Parathyroid adenoma (tissue), 2 donors: Measurements from ENCODE around the gene ARHGAP45.
"Not testable (repeated sequence)": the region's sequence is repeated elsewhere in the genome, so short reads cannot be mapped to it uniquely, and the experiment has no call there.

Experiments
- H2AFZ ChIP-seq: fragments of 300-600 bp; sonication (generic); one replicate; pipeline ENCODE4 v1.7.0; 2017; ENCODE audit warnings: antibody characterized with exemption, mild to moderate bottlenecking
- H3K27ac ChIP-seq: fragments of 300-600 bp; sonication (generic); one replicate; pipeline ENCODE4 v1.7.0; 2017
- H3K27me3 ChIP-seq: fragments of 300-600 bp; sonication (generic); one replicate; pipeline ENCODE4 v1.7.0; 2017; ENCODE audit warnings: low read length; ENCODE audit not compliant: control insufficient read depth, insufficient read depth
- H3K36me3 ChIP-seq: fragments of 300-600 bp; sonication (generic); one replicate; pipeline ENCODE4 v1.7.0; 2017; ENCODE audit warnings: low read length; ENCODE audit not compliant: control insufficient read depth, insufficient read depth
- H3K4me1 ChIP-seq: fragments of 300-600 bp; sonication (generic); one replicate; pipeline ENCODE4 v1.7.0; 2017; ENCODE audit warnings: control low read depth
- H3K4me2 ChIP-seq: fragments of 300-600 bp; sonication (generic); one replicate; pipeline ENCODE4 v1.7.0; 2017; ENCODE audit warnings: low read length
- H3K4me3 ChIP-seq: fragments of 300-600 bp; sonication (generic); one replicate; pipeline ENCODE4 v1.7.0; 2017; ENCODE audit warnings: low read depth, low read length
- H3K79me2 ChIP-seq: fragments of 300-600 bp; sonication (generic); one replicate; pipeline ENCODE4 v1.7.0; 2017; ENCODE audit warnings: control low read depth
- H3K9ac ChIP-seq: fragments of 300-600 bp; sonication (generic); one replicate; pipeline ENCODE4 v1.7.0; 2017; ENCODE audit warnings: mild to moderate bottlenecking
- H3K9me3 ChIP-seq: fragments of 300-600 bp; sonication (generic); one replicate; pipeline ENCODE4 v1.7.0; 2017; ENCODE audit warnings: low read length; ENCODE audit not compliant: control insufficient read depth
- TF ChIP-seq, protein P1 (sequence below): fragments of 300-600 bp; sonication (generic); IDR thresholded peaks from one replicate; pipeline ENCODE4 v1.7.0; 2017; ENCODE audit warnings: antibody characterized with exemption, mild to moderate bottlenecking
- donor health status: primary hyperparathyroidism.

Gene ARHGAP45

DNA sequence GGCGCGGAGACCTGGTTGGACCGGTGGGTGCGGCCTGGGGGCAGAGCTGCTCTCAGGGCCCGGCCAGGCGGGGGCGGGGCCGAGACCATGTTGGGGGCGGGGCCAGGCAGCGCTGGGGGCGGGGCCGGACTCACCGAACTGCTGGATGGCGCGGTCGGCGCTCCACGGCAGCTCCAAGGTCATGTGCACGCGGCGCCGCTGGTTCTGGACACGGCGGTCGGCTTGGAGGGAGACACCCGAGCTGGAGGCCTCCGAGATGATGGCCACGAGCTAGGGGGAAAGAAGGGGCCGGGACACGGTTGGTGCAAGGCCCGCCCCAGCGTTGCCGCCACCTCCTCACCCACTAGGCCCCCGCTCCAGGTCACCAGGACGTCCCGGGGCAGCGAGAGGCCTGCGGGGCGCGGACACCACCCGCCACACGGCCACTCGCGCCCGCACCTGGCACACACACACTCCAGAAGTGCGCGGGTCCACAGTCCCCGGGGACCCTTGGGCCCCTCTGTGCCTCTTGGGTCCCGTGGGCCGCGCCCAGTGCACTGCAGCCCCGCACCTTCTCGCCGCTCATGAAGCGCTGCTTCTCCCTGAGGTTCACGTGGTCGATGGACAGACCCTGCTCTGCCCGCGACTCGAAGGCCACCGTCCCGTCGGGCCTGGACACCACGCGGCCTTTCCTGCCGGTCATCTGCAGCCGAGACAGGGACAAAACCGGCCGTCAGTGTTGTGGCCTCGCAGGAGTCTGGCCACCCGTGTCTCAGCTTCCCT is 45.5 kb downstream of the ARHGAP45 start:
- no peak overlapping the region for H2AFZ ChIP-seq
- TF ChIP-seq, protein P1, sequence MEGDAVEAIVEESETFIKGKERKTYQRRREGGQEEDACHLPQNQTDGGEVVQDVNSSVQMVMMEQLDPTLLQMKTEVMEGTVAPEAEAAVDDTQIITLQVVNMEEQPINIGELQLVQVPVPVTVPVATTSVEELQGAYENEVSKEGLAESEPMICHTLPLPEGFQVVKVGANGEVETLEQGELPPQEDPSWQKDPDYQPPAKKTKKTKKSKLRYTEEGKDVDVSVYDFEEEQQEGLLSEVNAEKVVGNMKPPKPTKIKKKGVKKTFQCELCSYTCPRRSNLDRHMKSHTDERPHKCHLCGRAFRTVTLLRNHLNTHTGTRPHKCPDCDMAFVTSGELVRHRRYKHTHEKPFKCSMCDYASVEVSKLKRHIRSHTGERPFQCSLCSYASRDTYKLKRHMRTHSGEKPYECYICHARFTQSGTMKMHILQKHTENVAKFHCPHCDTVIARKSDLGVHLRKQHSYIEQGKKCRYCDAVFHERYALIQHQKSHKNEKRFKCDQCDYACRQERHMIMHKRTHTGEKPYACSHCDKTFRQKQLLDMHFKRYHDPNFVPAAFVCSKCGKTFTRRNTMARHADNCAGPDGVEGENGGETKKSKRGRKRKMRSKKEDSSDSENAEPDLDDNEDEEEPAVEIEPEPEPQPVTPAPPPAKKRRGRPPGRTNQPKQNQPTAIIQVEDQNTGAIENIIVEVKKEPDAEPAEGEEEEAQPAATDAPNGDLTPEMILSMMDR = no peak
- no peaks in the 10 kb centered on the region for H3K9me3 ChIP-seq
- H3K4me2 ChIP-seq = peak overlapping the region; percentile 9
- no peak overlapping the region for H3K4me3 ChIP-seq
- H3K79me2 ChIP-seq = no peaks in the 10 kb centered on the region
- no peaks in the 10 kb centered on the region for H3K36me3 ChIP-seq
- H3K27me3 ChIP-seq = no peaks in the 10 kb centered on the region
- H3K9ac ChIP-seq = no peak overlapping the region
- H3K27ac ChIP-seq = no peak overlapping the region
- H3K4me1 ChIP-seq = peaks cover 4% of the 10 kb centered on the region

DNA sequence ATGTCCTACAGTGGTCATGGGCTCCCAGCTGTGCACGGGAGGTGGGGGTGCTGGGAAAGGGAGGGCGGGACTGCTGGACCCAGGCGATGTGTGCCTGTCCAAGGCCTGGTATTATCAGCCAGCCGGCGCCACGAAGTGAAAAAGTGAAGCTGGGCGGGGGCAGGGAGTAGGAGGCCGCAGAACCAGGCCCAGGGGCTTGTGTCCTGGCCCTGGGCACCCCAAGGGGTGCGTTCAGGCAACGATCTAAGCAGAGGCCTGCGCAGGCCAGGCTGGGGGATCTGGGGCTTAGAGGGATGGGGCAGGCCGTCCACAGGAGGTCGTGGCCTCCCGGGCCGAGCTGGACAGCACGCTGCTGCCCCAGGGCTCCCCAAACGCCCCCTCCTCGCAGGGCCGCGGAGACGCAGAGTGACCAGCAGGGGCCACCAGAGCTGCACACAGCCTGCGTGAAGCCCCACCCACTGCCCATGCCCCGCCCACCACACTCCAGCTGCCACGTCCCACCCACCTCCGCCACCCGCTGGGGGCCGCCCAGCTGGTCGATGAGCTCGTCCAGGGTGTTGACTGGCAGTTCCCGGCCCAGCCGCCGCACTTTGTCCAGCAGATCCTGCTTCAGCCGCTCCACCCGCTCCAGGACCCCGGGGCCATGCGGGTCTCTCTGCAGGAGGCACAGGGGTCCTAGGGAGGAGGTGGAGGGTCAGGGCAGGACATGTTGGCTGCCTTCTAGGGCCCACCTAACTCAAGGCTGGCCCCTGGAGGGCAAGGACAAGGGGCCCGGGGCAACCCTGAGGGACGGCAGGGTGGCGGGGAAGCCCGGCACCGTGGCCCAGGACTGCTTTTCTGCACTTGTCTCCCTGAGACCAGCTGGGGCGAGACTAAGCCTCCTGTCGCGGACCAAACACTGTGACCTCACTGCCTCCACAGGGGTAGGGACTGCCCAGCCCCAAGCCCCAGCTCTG is 46.3 kb downstream of the ARHGAP45 start:
- Histone ChIP-seq H3K36me3 (no peaks in the 10 kb centered on the region), H3K79me2 (no peaks in the 10 kb centered on the region), H3K27me3 (no peaks in the 10 kb centered on the region), H2AFZ (no peak overlapping the region), H3K4me2 (peak overlapping the region; percentile 40), H3K4me3 (peak overlapping the region; percentile 2), H3K9ac (no peak overlapping the region), H3K4me1 (peaks cover 4% of the 10 kb centered on the region), H3K27ac (peak overlapping the region; percentile 42), H3K9me3 (no peaks in the 10 kb centered on the region)
- TF ChIP-seq, protein P1 = peak; percentile 95

DNA sequence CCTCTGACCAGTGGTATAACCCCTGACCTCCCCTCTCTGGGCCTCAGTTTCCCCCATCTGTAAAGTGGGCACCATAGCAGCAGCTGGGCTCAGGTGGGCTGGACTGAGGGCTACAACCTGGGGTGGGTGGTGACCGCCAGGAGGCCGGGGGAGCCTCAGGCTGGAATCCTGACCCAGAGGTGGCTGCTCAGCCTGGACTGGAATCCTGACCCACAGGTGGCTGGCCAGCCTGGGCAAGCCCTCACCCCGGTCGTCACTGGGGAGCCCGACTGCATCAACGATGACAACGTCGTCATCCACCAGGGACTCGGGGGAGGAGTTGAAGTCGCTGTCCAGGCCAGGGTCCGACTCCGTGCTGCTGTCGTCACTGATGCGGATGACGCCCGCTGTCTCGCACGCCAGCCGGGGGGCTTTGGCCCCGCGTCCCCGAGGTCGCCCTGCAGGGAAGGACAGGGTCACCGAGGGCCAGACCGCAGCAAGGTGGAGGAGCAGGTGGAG is 47.1 kb downstream of the ARHGAP45 start:
- Histone ChIP-seq H3K36me3 (no peaks in the 10 kb centered on the region), H3K9ac (no peak overlapping the region), H3K27me3 (no peaks in the 10 kb centered on the region)

DNA sequence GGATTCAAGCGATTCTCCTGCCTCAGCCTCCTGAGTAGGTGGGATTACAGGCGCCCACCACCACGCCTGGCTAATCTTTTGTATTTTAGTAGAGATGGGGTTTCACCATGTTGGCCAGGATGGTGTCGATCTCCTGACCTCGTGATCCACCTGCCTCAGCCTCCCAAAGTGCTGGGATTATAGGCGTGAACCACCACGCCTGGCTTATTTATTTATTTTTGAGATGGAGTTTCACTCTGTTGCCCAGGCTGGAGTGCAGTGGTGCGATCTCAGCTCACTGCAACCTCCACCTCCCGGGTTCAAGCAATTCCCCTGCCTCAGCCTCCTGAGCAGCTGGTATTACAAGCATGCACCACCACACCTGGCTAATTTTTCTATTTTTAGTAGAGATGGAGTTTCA is 47.8 kb downstream of the ARHGAP45 start:
- not testable (repeated sequence) for H3K9me3 ChIP-seq, H3K4me2 ChIP-seq, H3K4me3 ChIP-seq, H3K27me3 ChIP-seq, H3K79me2 ChIP-seq, H3K9ac ChIP-seq, H3K27ac ChIP-seq, H2AFZ ChIP-seq, H3K36me3 ChIP-seq, H3K4me1 ChIP-seq

More for the DNA sequence above, 47.1 kb downstream of the ARHGAP45 start:
- Histone ChIP-seq H3K4me2 (no peak overlapping the region), H3K79me2 (no peaks in the 10 kb centered on the region), H3K27ac (no peak overlapping the region), H3K9me3 (no peaks in the 10 kb centered on the region), H3K4me1 (peaks cover 4% of the 10 kb centered on the region), H3K4me3 (no peak overlapping the region), H2AFZ (no peak overlapping the region)
- TF ChIP-seq, protein P1 = no peak
